GM21619 (cell line): ENCODE results near the gene MRPL32.
"Not testable (repeated sequence)": the region's sequence is repeated elsewhere in the genome, so short reads cannot be mapped to it uniquely, and the experiment has no call there.

Experiments used
- ATAC-seq: cut with Tn5 transposase; IDR thresholded peaks from one replicate; pipeline ENCODE4 v1.9.1; 2021; ENCODE audit not compliant: unreplicated experiment

The MRPL32 gene

DNA sequence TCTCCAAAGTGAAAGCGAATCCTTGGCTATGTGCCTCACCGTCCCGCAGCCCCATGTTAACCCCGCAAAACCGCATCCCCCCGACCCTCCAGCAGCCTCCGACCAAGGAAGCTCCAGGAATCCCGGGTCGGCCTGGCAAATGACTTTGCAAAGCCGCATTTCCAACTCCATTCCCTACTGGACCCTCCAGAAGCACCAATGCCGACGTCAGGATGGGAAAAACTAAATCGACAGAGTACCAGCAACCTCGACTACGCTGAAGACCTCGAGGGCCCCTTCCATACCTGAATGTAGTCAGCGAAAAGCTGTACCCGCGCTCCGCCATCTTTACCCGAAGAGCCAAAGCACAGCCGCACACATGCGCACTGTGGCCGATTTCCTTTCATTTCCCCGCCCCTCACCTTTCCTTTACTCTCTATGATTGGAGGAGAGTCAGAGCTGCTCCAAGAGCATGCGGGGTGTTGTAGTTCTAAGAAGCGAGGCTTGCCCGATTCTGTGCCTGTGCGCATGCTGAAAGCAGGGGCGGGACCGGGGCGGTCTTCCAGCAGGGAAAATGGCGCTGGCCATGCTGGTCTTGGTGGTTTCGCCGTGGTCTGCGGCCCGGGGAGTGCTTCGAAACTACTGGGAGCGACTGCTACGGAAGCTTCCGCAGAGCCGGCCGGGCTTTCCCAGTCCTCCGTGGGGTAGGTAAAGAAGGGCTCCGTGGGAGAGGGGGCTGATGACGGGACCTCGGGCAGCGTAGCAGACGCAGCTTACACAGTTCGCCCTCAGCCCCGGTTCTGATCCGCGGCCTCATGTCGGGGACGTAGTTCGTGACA is at the start of gene MRPL32, which contains the start of gene PSMA2:
TSS of gene MRPL32 (plus strand) at position 543 of the 818 bp plus-strand sequence. CDS start at position 554, 11 bp downstream.
TSS of gene PSMA2 (minus strand) at position 341 of the 818 bp plus-strand sequence. CDS start at position 325, 16 bp downstream.
- peak; percentile 100 for ATAC-seq

DNA sequence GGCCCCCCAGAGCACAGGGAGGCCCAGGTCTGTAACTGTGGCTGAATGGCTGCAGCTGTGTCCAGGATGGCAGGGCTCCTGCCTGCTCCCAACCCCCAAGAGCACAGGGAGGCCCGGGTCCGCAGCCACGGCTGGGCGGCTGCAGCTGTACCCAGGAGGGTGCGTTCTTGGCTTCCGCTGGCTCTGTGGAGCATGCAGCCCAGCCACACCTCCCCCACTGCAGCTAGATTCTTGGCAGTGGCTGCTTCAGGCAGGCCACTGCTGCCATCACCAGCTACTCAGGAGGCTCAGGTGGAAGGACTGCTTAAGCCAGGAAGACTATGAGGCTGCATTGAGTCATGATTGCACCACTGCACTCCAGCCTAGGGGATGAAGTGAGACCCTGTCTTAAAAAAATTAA is 48.2 kb upstream of the MRPL32 start:
- ATAC-seq = no peak

DNA sequence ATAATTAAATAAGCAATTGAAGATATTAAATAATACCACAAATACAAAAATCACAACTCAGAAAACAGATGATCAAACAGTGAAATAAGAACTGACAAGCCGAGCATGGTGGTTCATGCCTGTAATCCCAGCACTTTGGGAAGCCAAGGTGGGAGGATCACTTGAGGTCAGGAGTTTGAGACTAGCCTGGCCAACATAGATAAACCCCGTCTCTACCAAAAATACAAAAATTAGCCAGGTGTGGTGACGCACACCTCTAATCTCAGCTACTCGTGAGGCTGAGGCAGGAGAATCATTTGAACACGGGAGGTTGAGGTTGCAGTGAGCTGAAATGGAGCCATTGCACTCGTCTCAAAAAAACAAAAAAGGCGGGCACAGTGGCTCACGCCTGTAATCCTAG is 47.0 kb upstream of the MRPL32 start:
- ATAC-seq = not testable (repeated sequence)

DNA sequence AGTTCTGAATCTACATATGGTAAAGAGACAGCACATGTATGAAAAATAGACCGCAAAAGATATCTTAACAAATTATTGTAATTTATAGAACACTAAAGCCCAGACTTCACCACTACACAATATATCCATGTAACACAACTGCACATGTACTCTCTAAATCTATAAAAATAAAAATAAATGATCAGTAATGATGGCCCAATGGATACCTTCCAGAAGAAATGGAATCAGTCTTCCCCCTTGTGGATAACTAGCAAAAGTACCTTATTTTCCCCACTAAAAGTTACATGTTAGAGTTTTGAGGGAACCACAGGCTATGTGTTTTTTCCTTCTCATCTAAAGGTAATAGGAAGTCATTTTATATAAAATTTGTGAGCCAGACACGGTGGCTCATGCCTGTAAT is 46.0 kb upstream of the MRPL32 start:
- no peak for ATAC-seq

DNA sequence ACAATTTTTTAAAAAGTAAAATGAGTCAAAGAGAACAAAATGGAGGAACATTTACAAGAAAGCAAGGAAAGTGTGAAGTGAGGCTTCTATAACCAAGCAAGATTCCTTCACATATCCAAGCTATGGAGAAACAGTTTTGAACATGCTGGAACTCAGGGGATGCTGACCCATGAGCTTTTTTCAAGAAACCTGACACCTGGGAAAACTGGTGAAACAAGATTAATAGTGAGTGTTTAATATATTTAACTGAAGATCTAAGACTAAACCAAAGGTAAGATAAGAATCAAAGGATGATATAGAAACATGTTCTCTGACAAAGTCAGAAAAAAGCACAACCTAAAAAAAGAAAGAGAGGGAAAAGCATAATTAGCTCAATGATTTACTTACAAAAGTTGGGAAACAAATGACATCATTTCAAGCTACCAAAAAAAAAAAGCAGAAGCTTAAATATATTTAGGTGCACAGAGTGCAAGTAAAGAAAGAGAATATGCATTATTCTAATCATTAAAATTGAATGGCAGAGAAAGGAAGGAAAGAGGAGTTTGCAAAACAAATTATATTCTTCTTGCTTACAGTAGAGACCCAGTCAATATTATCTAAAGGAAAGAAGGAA is 45.2 kb upstream of the MRPL32 start:
- ATAC-seq = no peak

DNA sequence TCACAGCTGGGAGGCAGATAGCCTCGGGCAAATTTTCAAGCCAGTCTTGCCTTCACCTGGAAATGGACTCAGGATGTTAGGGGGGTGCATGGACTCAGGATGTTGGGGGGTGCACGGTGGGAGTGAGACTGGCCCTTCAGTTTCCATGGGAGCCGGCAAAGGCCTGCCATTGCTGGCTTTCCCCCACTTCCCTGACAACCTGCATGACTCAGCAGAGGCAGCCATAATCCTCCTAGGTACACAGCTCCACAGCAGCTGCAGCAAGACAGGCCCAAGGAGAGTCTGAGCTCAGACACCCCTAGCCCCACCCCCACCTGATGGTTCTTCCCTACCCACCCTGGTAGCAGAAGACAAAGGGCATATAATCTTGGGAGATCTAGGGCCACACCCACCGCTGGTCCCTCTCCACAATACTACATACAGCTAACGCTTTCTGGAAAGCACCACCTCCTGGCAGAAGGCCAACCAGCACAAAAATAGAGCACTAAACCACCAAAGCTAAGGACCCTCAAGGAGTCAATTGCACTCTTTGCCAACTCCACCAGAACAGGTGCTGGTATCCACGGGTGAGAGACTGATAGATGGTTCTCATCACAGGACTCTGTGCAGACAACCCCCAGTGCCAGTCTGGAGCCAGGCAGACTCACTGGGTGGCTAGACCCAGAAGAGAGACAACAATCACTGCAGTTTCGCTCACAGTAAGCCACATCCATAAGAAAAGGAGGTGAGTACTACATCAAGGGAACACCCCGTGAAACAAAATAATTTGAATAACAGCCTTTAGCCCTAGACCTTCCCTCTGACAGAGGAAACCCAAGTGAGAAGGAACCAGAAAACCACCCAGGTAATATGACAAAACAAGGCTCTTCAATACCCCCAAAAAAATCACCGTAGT is 38.6 kb upstream of the MRPL32 start:
- ATAC-seq = no peak

DNA sequence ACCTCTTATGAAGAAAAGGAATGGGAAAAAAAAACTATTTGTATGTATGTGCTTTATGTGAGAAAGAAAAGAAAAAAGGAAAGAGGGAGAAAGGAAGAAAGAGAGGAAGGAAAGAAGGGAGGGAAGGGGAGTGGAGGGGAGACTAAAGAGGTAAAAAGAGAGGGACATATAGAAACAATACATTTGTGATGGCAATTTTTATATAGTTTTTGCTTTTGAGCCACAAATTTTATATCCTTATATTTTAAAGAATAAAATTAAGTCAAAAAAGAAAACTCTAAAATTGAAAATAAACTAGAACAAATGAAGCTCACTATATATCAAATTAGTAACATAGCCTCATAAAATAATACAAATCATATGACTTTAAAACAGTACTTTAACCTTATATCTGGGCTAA is 31.3 kb upstream of the MRPL32 start:
- ATAC-seq = no peak

DNA sequence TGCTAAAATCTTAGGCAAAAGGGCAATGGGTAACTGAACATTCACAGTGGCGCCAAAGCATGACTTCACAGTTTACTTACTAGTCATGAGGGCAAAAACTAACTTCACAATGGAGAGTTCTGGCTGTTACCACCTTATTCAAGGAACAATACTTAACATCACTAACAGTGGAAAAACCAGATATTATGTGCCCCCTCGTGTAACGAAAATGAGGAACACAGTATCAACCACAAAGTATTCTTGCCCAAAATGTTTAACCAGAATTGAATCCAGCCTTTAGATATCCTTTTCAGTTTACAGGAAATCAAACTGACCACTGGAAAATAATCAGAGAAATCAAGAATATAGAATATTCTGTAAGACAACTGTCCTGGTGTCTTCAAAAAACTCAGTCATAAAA is 29.8 kb upstream of the MRPL32 start:
- ATAC-seq = no peak

DNA sequence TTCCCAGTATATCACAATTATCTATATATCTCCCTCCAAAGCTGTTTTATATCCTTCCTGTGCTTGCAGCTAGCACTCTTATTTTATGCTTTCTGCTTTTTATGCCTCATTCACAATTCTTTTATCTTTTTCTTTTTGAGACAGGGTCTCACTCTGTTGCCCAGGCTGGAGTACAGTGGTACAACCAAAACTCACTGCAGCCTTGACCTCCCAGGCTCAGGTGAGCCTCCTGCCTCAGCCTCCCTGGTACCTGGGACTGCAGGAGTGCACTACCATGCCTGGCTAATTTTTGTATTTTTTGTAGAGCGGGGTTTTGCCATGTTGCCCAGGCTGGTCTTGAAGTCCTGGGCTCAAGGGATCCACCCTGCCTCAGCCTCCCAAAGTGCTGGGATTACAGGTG is 26.0 kb upstream of the MRPL32 start:
- ATAC-seq = no peak

DNA sequence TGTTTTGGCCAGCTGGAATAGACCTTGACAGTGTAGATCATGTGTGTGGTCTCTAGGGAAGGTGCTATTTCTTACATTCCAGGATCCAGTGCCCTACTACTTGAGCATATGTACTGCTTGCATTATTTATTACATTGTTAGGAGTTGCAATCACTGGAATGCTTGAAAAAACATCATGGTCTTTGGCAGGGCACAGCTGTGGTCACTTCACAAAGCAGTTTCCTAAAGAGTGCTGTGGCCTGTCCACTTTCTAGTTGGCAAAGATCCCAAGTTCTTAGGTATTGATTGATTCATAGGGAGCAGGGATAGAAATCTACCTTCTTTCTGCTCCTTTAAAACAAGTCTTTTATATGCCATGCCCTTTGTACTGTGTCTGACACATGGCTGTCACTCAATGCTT is 24.9 kb upstream of the MRPL32 start:
- ATAC-seq = no peak

DNA sequence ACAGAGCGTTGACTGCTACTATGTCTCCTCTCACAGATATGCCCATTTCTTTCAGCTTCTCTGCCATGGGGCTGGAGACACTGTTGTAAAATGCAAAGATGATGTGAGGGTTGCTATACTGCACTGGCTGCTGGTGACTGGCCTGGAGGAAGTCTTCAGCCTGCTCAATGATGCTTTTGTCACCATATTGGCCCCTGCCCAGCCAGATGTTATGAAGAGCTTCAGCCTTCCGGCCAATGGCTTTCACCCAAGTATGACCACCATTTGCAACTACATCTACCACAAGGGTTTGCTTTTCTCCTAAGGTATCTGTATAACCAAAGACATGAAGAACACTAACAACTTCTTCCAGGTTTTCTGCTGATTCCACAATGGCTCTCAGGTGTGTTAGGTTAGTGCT is 21.9 kb upstream of the MRPL32 start:
- no peak for ATAC-seq

DNA sequence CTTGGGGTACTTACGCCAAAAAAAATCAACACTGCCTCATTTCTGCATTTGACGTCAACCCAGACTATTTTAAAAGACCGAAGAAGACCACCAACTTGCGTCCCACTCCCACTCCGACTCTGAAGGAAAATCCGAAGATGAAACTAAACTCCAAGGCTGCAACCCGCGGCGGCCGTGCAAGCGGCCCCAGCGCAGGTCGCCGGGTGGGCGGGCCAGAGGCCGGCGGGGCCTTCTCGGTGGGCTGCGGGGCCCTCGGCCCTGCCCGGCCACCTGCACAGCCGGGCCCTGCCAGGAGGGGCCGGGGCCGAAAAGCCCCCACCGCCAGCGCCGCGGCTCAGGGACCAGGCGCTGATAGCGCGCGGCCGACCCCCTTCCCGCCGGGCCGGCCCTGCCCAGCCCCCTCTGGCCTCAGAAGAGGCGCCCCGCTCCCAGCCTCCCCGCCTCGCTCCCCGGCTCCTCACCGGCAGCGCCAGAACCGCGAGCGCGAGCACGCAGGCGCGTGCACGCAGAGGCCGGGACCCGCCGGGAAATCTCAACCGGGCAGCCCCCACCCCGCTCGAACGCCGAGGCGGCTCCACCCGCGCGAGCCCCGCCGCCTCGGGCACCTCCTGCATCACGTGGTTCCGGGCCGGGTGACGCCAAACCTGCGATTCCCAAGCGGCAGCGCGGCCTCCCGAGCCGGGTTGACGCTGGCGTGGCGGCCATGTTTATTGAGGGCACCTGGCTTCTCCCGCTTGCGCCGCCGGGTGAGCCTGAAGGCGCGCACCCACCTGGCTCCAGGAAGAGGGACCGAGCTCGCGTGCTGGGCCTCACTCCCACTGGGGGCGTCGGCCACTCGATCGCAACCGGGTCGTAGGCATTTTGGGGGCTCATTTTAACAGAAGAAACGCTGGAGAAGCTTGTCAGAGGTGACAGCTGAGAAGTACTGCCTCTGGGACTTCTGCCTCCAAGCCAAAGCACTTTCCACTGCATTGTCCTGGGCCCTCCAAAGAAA is 20.4 kb upstream of the MRPL32 start, which contains the start of gene C7orf25:
TSS of gene C7orf25 (minus strand) at position 617 of the 994 bp plus-strand sequence. CDS start 1,170 bp downstream, outside the sequence.
- ATAC-seq = peak; percentile 90

DNA sequence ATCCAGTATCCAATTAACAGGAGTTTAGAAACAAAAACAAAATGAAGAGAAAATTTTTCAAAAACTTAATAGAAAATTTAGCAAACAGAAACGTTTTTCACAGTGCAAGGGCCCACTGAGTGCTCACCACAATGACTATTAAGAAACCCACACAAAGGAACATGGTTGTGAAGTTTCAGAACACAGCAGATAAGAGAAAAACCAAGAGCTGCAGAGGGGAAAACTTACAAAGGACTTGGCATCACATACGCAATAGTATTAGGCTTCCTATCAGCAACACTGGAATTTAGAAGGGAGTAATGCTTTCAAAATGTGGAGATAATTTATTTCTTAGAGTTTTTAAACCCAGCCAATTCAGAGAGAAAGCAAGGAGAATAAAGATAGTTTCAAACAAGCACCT is 18.6 kb upstream of the MRPL32 start:
- no peak for ATAC-seq

DNA sequence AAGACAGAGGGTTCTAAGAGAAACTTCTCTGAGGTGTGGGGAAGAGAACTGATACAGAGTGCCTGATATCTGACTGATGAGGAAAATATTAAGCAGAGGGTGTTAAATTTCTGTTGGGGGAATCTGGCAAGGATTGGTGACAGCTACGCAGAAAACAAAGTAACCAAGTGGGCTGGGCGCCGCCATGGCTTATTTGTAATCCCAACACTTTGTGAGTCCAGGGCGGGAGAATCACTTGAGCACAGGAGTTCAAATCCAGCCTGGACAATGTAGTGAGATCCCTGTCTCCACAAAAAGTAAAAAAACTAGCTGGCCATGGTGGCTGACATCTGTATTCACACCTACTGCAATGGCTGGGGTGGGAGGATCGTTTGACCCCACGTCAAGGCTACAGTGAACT is 18.2 kb upstream of the MRPL32 start:
- no peak for ATAC-seq

DNA sequence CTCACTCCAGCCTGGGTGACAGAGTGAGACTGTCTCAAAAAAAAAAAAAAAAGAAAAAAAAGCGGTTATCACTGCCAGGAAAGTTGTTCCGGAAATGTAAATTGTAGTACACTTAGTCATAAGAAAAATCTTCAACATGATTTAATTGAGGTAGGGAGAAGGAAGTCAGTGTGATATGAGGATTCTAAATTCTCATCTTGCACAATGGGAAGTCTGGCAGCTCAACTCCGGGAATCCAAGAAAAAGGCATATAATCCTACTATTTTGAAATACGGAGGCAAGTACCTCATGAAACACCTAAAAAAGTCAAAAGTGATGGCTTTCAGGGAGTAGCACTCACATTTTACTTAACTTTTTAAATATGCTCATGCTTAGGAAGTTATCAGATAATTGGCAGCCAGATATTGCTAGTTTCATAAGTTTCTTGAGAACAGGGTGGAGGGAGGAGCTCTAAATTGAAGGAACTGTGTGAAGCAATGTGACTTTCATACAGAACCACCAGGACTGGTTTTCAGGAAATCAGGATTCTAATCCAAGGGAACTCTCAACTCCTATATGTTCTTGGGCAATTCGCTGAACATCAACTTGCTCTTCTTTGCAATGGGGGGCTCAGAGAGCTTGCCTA is 17.6 kb upstream of the MRPL32 start:
- ATAC-seq = no peak

DNA sequence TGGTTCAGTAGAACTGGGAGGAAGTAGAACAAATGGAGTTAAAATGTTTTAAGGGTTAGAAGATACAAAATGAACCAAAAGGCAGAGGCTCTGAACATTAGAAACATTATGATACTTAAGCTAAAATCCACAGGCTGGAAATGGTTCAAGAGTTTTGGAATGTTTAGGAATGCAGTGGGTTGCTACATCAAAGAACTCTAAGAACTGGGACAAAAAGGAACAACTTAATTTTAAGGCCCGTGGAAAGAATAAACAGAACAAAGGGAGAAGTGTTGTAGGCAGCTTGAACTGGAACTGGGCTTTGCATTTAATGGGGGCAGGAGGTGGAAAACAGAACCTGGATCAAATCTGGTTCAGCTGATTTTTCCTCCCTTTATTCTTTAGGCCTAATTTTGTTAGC is 16.8 kb upstream of the MRPL32 start:
- ATAC-seq = no peak

DNA sequence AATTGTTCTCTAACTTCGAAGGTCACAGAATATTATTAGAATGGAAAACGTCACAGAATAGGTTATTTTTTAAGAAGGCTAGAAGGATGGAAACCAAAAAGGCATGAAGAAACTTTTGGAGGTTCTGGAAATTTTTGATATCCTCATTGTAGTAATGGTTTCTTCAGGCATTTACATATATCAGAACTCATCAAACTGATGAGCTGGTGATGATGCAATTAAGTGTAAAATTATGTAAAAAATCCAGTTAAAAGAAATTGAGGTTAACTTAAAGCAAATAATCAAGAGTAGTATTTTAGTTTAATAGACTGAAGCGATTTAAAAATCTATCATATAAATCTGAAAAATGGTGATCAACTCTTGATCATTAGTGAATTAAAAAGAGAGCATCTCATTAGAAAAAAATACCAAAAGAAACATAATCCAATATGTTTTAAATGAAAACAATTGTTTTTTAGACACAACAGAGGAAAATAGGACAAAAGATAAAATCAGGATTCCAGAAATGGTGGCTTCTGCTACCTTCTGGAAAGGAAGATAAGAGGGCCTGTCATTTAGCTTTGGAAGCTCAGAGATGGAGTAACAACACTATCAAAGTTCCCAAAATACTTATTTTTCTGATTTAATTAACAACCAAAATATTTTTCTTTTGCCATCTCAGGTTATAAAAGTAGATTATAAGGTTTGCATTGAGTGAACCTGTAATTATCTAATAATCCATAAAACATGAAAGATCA is 10.0 kb upstream of the MRPL32 start:
- ATAC-seq = no peak

DNA sequence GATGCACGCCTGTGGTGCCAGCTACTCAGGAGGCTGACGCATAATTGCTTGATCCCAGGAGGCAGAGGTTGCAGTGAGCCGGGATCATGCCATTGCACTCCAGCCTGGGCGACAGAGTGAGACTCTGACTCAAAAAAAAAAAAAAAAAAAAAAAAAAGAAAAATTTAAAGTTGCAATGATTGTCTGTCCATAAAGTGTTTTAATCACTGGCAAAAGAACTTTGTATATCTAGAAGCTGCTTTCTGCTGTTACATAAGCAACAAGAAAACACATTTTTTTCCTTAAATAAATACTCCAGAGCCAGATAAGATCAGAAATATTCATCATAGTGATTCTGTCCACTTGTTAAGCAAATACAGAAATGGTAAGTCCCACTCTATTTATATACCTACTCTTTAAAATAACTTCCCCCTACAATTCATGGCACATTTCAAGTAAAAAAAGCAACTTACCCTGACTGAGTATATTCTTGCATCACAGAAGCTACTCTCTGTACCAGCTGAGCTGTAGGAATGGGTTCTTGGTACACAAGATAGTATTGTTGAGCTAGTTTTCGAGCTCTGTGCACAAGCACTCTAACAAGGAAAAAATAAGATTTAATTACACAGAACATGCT is 7.8 kb upstream of the MRPL32 start:
- no peak for ATAC-seq

DNA sequence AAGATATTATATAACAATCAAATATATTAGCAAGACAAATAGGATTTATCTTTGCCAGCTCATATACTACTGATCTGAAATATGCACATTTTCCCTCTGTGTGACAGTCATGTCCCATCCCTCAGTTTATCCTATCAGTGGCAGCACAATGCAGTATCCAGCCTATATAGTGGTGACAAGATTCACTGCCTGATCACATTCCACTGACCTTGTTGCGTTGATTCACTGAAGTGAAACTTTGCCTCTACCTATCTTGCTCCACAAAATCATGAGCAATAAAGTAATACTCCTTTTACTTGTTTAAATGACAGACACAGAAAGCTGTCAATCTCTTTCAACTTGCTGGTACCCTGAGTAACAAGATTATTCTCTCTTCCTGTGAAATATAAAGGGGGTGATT is 6.5 kb upstream of the MRPL32 start:
- no peak for ATAC-seq
